WERI-Rb-1 (cell line): ENCODE measurements around the gene RADX.

ENCODE experiments used
- DNase-seq: peaks from one replicate; pipeline ENCODE4 v3.0.0-alpha.2; 2020
- H3K27ac ChIP-seq: fragments of 250-450 bp; sonication (Bioruptor Pico); 2 replicates; pipeline ENCODE4 v1.5.1; 2020; ENCODE audit warnings: mild to moderate bottlenecking, moderate library complexity
- H3K27me3 ChIP-seq: fragments of 250-450 bp; sonication (Bioruptor Pico); 2 replicates; pipeline ENCODE4 v1.5.1; 2021; ENCODE audit warnings: mild to moderate bottlenecking, low read depth, moderate library complexity; ENCODE audit not compliant: insufficient read depth, severe bottlenecking
- H3K36me3 ChIP-seq: fragments of 250-450 bp; sonication (Bioruptor Pico); 2 replicates; pipeline ENCODE4 v1.5.1; 2020; ENCODE audit warnings: mild to moderate bottlenecking, moderate library complexity
- H3K4me3 ChIP-seq: 2 replicates; pipeline ENCODE4 v1.5.1; 2011; ENCODE audit warnings: low read depth, mild to moderate bottlenecking, control low read depth, low read length
- H3K9me3 ChIP-seq: fragments of 250-450 bp; sonication (Bioruptor Pico); 2 replicates; pipeline ENCODE4 v1.5.1; 2021; ENCODE audit warnings: mild to moderate bottlenecking, moderate library complexity; ENCODE audit not compliant: severe bottlenecking
- TF ChIP-seq, protein P1 (sequence below): IDR thresholded peaks from 2 replicates; pipeline ENCODE4 v1.5.1; 2011; ENCODE audit warnings: low read depth, mild to moderate bottlenecking, control low read depth, inconsistent platforms, low read length

RADX gene

GRCh38 chrX:106726485-106727437 is 115.0 kb downstream of the RADX start, which contains the start of gene RNF128:
TSS of gene RNF128 (plus strand) at chrX:106726701. CDS start at chrX:106726914, 213 bp downstream.
- TF ChIP-seq, protein P1, sequence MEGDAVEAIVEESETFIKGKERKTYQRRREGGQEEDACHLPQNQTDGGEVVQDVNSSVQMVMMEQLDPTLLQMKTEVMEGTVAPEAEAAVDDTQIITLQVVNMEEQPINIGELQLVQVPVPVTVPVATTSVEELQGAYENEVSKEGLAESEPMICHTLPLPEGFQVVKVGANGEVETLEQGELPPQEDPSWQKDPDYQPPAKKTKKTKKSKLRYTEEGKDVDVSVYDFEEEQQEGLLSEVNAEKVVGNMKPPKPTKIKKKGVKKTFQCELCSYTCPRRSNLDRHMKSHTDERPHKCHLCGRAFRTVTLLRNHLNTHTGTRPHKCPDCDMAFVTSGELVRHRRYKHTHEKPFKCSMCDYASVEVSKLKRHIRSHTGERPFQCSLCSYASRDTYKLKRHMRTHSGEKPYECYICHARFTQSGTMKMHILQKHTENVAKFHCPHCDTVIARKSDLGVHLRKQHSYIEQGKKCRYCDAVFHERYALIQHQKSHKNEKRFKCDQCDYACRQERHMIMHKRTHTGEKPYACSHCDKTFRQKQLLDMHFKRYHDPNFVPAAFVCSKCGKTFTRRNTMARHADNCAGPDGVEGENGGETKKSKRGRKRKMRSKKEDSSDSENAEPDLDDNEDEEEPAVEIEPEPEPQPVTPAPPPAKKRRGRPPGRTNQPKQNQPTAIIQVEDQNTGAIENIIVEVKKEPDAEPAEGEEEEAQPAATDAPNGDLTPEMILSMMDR, result no peak
- Histone ChIP-seq H3K9me3 (no peaks in the 10 kb centered on the region), H3K36me3 (no peaks in the 10 kb centered on the region), H3K4me3 (no peak within 1 kb of the TSS), H3K27me3 (peaks cover 70% of the 10 kb centered on the region), H3K27ac (no peak within 1 kb of the TSS)
- DNase-seq, result no peak

DNA sequence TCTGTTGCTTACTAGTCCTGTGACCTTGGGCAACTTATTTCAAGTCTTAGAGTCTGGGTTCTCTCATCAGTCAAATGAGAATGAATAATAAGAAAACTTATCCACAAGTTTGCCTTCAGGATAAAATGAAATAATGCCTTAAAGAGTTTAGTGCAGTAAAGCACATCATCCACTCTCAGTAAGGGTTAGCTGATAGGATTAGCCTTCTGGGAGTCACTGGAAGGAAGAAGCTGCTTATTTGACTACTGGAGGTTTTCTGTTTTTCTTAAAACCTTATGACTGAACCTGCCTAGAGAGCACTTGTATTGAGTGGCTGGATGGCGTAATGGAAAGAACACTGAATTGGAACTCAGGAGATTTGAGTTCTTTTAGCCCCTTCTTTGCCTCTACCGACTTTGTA is 116.6 kb downstream of the RADX start:
- no peak for DNase-seq
- H3K9me3 ChIP-seq, result no peaks in the 10 kb centered on the region
- peaks cover 63% of the 10 kb centered on the region for H3K27me3 ChIP-seq
- H3K27ac ChIP-seq, result no peak overlapping the region
- H3K4me3 ChIP-seq, result no peak overlapping the region
- no peaks in the 10 kb centered on the region for H3K36me3 ChIP-seq
- TF ChIP-seq, protein P1, result no peak
